MM.1S (cell line): ENCODE results near the gene SLC26A11.

Source experiments
- CTCF ChIP-seq: fragments of 300-600 bp; sonication (generic); IDR thresholded peaks from 2 replicates; pipeline ENCODE4 v1.5.1; 2016; ENCODE audit warnings: antibody characterized with exemption, low read length, mixed read lengths
- EZH2phosphoT487 ChIP-seq: fragments of 300-600 bp; sonication (generic); IDR thresholded peaks from 2 replicates; pipeline ENCODE4 v1.6.1; 2018; ENCODE audit warnings: antibody characterized with exemption, low read length

DNA sequence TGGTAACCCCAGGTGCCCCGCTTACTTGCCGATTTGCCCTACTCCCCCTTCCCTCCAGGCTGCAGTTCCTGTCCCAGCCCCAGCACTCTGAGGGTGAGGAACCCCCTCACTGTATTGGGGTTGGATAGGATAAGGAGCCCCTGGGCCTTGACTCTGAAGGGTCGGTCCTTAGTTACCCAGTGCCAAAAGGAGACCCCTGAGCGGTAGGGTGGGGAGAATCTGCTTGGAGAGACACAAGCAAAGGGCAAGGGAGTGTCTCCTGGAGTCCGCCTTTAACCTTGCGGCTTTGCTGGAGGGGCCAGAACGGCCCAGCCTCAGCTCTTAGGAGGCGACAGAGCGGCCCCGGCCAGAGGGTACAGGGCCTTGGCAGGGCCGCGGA, 37.4 kb upstream of the SLC26A11 start:
- TF ChIP-seq CTCF (no peak), EZH2phosphoT487 (no peak)
